Measurements from ENCODE around the gene RBM4. TPM values are rescaled to one million over a fixed set of nuclear protein-coding genes. Genes with fewer than 3 reads are reported as not detected.

RBM4 gene
- total and polyA plus RNA-seq, 9 of the 15 experiments (the other 6 are each of a cell fraction or from before 2014, with no cell fraction given), result 81.6 to 233 (median 122) TPM

DNA sequence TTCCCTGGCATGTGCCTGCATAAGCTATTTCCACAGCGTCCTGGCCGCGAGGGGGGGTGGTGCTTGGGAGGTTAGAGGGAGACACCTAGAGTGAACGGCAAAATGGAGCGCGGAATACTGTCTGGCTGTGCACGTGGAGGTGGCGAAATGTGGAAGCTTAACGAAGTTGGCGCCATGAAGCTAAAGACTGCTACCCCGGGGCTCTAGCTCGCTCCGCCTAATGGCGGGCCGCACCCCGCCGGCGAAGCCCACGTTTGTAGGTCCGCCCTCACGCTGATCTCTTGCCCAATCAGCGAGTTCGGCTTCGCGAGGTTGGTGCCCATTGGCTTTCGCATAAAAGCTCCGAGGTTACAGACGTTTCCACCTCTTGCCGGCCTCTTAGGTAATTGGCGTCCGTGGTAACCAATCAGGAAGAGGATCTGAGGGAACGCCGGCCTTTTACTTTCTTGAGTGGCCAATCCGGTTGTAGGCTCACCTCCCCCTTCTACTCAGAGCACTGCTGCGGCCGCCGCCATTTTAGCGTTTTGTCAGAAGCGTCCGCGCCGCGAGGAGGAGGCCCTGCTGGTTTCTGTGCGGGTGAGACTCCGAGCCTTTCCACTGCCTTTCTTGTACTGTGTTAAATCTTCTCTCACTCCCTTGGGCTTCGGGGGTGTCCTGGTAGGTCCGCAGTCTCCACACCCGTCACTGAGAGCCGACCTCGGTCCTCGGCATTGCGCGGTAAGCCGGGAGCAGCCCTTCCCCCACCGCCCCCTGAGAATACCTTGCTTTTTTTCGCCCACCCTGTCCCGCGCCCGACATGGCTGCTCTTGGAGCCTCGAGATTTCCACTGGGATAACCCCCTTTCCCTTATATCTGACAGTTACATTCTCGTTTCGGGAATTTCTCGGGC lies at the start of gene RBM4 (continued):
- TF ChIP-seq ETV5 (CRISPR knock-in tag; IDR thresholded peaks at IDR 0.05; ENCODE audit: low read depth), result no peak; the same call in 1 of the 2 replicates
- no peak for TF ChIP-seq ATF3 (IDR thresholded peaks at IDR 0.05)
- TF ChIP-seq ATF3 (CRISPR knock-in tag; conservative IDR thresholded peaks at IDR 0.05), result no peak
- TF ChIP-seq DEAF1 (CRISPR knock-in tag; IDR thresholded peaks at IDR 0.05), result no peak
- no peak for TF ChIP-seq HNRNPL (IDR thresholded peaks at IDR 0.05; ENCODE audit: low read depth, low read length)
- TF ChIP-seq ARHGAP35 (IDR thresholded peaks at IDR 0.05; ENCODE audit: partially characterized antibody), result no peak
- TF ChIP-seq, protein P1, sequence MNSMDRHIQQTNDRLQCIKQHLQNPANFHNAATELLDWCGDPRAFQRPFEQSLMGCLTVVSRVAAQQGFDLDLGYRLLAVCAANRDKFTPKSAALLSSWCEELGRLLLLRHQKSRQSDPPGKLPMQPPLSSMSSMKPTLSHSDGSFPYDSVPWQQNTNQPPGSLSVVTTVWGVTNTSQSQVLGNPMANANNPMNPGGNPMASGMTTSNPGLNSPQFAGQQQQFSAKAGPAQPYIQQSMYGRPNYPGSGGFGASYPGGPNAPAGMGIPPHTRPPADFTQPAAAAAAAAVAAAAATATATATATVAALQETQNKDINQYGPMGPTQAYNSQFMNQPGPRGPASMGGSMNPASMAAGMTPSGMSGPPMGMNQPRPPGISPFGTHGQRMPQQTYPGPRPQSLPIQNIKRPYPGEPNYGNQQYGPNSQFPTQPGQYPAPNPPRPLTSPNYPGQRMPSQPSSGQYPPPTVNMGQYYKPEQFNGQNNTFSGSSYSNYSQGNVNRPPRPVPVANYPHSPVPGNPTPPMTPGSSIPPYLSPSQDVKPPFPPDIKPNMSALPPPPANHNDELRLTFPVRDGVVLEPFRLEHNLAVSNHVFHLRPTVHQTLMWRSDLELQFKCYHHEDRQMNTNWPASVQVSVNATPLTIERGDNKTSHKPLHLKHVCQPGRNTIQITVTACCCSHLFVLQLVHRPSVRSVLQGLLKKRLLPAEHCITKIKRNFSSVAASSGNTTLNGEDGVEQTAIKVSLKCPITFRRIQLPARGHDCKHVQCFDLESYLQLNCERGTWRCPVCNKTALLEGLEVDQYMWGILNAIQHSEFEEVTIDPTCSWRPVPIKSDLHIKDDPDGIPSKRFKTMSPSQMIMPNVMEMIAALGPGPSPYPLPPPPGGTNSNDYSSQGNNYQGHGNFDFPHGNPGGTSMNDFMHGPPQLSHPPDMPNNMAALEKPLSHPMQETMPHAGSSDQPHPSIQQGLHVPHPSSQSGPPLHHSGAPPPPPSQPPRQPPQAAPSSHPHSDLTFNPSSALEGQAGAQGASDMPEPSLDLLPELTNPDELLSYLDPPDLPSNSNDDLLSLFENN (IDR thresholded peaks at IDR 0.05; ENCODE audit: low read depth in 2 of 2, low read length in 2 of 2), result no peak
- TF ChIP-seq U2AF2 (optimal IDR thresholded peaks at IDR 0.05; ENCODE audit: low read depth, low read length), result no peak
- TF ChIP-seq BDP1 (IDR thresholded peaks at IDR 0.05; ENCODE audit: insufficient read depth, insufficient read length), result no peak
- TF ChIP-seq ZNF717 (CRISPR knock-in tag; IDR thresholded peaks at IDR 0.05), result no peak
- TF ChIP-seq MTA2 (IDR thresholded peaks at IDR 0.05; ENCODE audit: low read depth), result no peak
- TF ChIP-seq PYGO2 (tag; IDR thresholded peaks at IDR 0.05), result 0 out of 2 replicates have a peak, but pooled peaks have one; percentile 26
- peak; percentile 59; the same call in 1 of the 2 replicates for TF ChIP-seq CBX1 (IDR thresholded peaks at IDR 0.05; ENCODE audit: low read depth)
- no peak for TF ChIP-seq SIN3B (IDR thresholded peaks at IDR 0.05; ENCODE audit: low read depth)
- TF ChIP-seq PHF21A (IDR thresholded peaks at IDR 0.05; ENCODE audit: borderline replicate concordance, low read depth), result peak; percentile 53; the same call in 1 of the 2 replicates
- no peak for TF ChIP-seq NFIX (CRISPR knock-in tag; IDR thresholded peaks at IDR 0.05; ENCODE audit: low read depth)
- TF ChIP-seq, protein P2, sequence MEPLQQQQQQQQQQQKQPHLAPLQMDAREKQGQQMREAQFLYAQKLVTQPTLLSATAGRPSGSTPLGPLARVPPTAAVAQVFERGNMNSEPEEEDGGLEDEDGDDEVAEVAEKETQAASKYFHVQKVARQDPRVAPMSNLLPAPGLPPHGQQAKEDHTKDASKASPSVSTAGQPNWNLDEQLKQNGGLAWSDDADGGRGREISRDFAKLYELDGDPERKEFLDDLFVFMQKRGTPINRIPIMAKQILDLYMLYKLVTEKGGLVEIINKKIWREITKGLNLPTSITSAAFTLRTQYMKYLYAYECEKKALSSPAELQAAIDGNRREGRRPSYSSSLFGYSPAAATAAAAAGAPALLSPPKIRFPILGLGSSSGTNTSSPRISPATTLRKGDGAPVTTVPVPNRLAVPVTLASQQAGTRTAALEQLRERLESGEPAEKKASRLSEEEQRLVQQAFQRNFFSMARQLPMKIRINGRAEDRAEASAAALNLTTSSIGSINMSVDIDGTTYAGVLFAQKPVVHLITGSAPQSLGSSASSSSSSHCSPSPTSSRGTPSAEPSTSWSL (CRISPR knock-in tag; IDR thresholded peaks at IDR 0.05; ENCODE audit: borderline replicate concordance), result no peak
